SU-DHL-6 (cell line): ENCODE results near the gene HECTD2.

Experiments
- H2AFZ ChIP-seq: fragments of 200-600 bp; sonication (generic); 2 replicates; pipeline ENCODE4 v1.6.1; 2014; ENCODE audit warnings: low read depth, mild to moderate bottlenecking, moderate library complexity, mixed read lengths, antibody characterized with exemption, low read length; ENCODE audit not compliant: severe bottlenecking
- H3F3A ChIP-seq: fragments of 200-600 bp; shearing (Covaris generic); 2 replicates; pipeline ENCODE4 v1.6.0; 2016; ENCODE audit warnings: antibody characterized with exemption, mild to moderate bottlenecking; ENCODE audit not compliant: insufficient read depth
- H3K27ac ChIP-seq: fragments of 200-600 bp; sonication (generic); 2 replicates; pipeline ENCODE4 v1.5.1; 2016; ENCODE audit warnings: low read depth, mild to moderate bottlenecking, low read length, moderate library complexity, mixed read lengths
- H3K27me3 ChIP-seq: fragments of 200-600 bp; sonication (generic), shearing (Covaris generic); 2 replicates; pipeline ENCODE4 v1.6.0; 2014; ENCODE audit warnings: mild to moderate bottlenecking, low read length
- H3K36me3 ChIP-seq: fragments of 200-600 bp; sonication (generic); 2 replicates; pipeline ENCODE4 v1.6.1; 2014; ENCODE audit warnings: mild to moderate bottlenecking, low read length, mixed read lengths
- H3K4me2 ChIP-seq: fragments of 300-600, 200-600 bp; shearing (Covaris generic), sonication (generic); 2 replicates; pipeline ENCODE4 v1.6.0; 2014; ENCODE audit warnings: low read length, low read depth, mild to moderate bottlenecking; ENCODE audit not compliant: poor library complexity, severe bottlenecking
- H3K4me3 ChIP-seq: fragments of 200-600 bp; sonication (generic); 2 replicates; pipeline ENCODE4 v1.5.1; 2014; ENCODE audit warnings: antibody characterized with exemption, low read length, mild to moderate bottlenecking, mixed read lengths; ENCODE audit not compliant: insufficient read depth, poor library complexity, severe bottlenecking
- H3K79me2 ChIP-seq: fragments of 200-600 bp; sonication (generic); 2 replicates; pipeline ENCODE4 v1.6.1; 2014; ENCODE audit warnings: mild to moderate bottlenecking, low read length, moderate library complexity; ENCODE audit not compliant: insufficient read depth
- H3K9ac ChIP-seq: fragments of 200-600 bp; sonication (generic); 2 replicates; pipeline ENCODE4 v1.7.0; 2014; ENCODE audit warnings: mild to moderate bottlenecking, low read length
- H3K9me2 ChIP-seq: fragments of 200-600 bp; sonication (generic); replicated peaks from 2 replicates; pipeline ENCODE4 v1.6.1; 2014; ENCODE audit warnings: low read length; ENCODE audit not compliant: insufficient read depth
- H3K9me3 ChIP-seq: fragments of 200-600 bp; sonication (generic); 2 replicates; pipeline ENCODE4 v1.6.1; 2014; ENCODE audit warnings: low read length, mixed read lengths; ENCODE audit not compliant: insufficient read depth
- H4K20me1 ChIP-seq: fragments of 200-600 bp; sonication (generic); 2 replicates; pipeline ENCODE4 v1.6.1; 2014; ENCODE audit warnings: low read depth, mild to moderate bottlenecking, antibody characterized with exemption, low read length, moderate library complexity, mixed read lengths
- CTCF ChIP-seq: fragments of 200-600 bp; sonication (generic); IDR thresholded peaks from one replicate; pipeline ENCODE4 v1.5.1; 2017; ENCODE audit warnings: antibody characterized with exemption, mild to moderate bottlenecking, low read length, moderate library complexity; ENCODE audit not compliant: insufficient read depth, poor library complexity, severe bottlenecking
- EZH2phosphoT487 ChIP-seq: fragments of 200-600 bp; sonication (generic), shearing (Covaris generic); conservative IDR thresholded peaks from 2 replicates; pipeline ENCODE4 v1.6.1; 2018; ENCODE audit warnings: mild to moderate bottlenecking, antibody characterized with exemption, low read length, moderate library complexity, mixed read lengths

The HECTD2 gene

GRCh38 chr10:91467114-91467513 is 57.0 kb downstream of the HECTD2 start:
- no peaks in the 10 kb centered on the region for H4K20me1 ChIP-seq
- H3K27ac ChIP-seq = no peak overlapping the region
- no peaks in the 10 kb centered on the region for H3K9me2 ChIP-seq
- H3K4me3 ChIP-seq = no peak overlapping the region
- no peaks in the 10 kb centered on the region for H3K36me3 ChIP-seq
- no peaks in the 10 kb centered on the region for H3F3A ChIP-seq
- H3K27me3 ChIP-seq = no peaks in the 10 kb centered on the region
- no peaks in the 10 kb centered on the region for H3K9me3 ChIP-seq
- no peak overlapping the region for H3K4me2 ChIP-seq
- no peaks in the 10 kb centered on the region for H3K79me2 ChIP-seq
- TF ChIP-seq CTCF (no peak), EZH2phosphoT487 (no peak)
- H3K9ac ChIP-seq = no peak overlapping the region
- no peak overlapping the region for H2AFZ ChIP-seq

- Histone ChIP-seq H3K27me3 (no peaks in the 10 kb centered on the region), H3K4me3 (no peak overlapping the region), H3K9me2 (no peaks in the 10 kb centered on the region), H4K20me1 (no peaks in the 10 kb centered on the region), H2AFZ (no peak overlapping the region), H3K79me2 (no peaks in the 10 kb centered on the region), H3F3A (no peaks in the 10 kb centered on the region), H3K9me3 (no peaks in the 10 kb centered on the region), H3K36me3 (no peaks in the 10 kb centered on the region), H3K9ac (no peak overlapping the region), H3K4me2 (no peak overlapping the region), H3K27ac (no peak overlapping the region)
- no peak for TF ChIP-seq EZH2phosphoT487
- TF ChIP-seq CTCF = no peak
These were observed 61.5 kb downstream of the HECTD2 start for GRCh38 chr10:91471602-91472001.

DNA sequence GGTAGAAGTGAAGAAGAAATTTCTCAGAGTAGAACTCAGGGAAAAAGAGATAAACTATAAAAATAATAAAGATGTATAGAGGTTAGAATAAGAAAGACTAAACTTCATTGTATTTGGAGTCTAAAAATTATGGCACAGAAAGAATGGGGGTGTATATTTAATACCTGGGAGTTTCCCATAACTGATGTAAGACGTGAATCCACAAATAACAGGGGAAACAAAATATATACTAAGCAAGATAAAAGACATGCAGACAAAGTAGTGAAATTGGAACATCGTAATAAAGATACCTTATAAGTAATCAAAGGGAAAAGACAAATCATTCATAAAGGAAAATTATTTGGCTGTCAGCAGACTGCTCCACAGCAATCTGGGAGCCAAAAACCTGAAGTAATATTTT is 62.8 kb downstream of the HECTD2 start:
- Histone ChIP-seq H3K36me3 (no peaks in the 10 kb centered on the region), H3K4me2 (no peak overlapping the region), H3K27ac (no peak overlapping the region), H2AFZ (no peak overlapping the region), H3K9me2 (no peaks in the 10 kb centered on the region), H4K20me1 (no peaks in the 10 kb centered on the region), H3K27me3 (no peaks in the 10 kb centered on the region), H3K79me2 (no peaks in the 10 kb centered on the region), H3K9ac (no peak overlapping the region), H3F3A (no peaks in the 10 kb centered on the region), H3K9me3 (no peaks in the 10 kb centered on the region), H3K4me3 (no peak overlapping the region)
- no peak for TF ChIP-seq CTCF
- no peak for TF ChIP-seq EZH2phosphoT487

- H3K4me2 ChIP-seq = no peak overlapping the region
- no peak overlapping the region for H3K4me3 ChIP-seq
- no peaks in the 10 kb centered on the region for H3K79me2 ChIP-seq
- H3K36me3 ChIP-seq = no peaks in the 10 kb centered on the region
- no peaks in the 10 kb centered on the region for H4K20me1 ChIP-seq
- no peaks in the 10 kb centered on the region for H3F3A ChIP-seq
- no peak overlapping the region for H3K27ac ChIP-seq
- H3K27me3 ChIP-seq = no peaks in the 10 kb centered on the region
- TF ChIP-seq EZH2phosphoT487 (no peak), CTCF (no peak)
- H3K9me2 ChIP-seq = no peaks in the 10 kb centered on the region
- H2AFZ ChIP-seq = no peak overlapping the region
- H3K9ac ChIP-seq = no peak overlapping the region
- H3K9me3 ChIP-seq = no peaks in the 10 kb centered on the region
These were observed 63.9 kb downstream of the HECTD2 start for GRCh38 chr10:91474009-91474408.
